Transverse colon (tissue), 4 donors: Measurements from ENCODE around the gene APBB1IP. TPM values are rescaled to one million over a fixed set of nuclear protein-coding genes. Genes with fewer than 3 reads are reported as not detected.

Experiments
- DNase-seq: peaks from one replicate; pipeline ENCODE4 v3.0.0-alpha.2; 2019
- H3K27ac ChIP-seq, 4 donors: fragments of 200-600 bp; sonication (generic); 2 replicates each; pipeline ENCODE4 v1.5.1; 2016 to 2018; ENCODE audit warnings: inconsistent platforms in 4 of 4
- H3K27me3 ChIP-seq: fragments of 200-600 bp; sonication (generic); 2 replicates; pipeline ENCODE4 v1.5.1; 2017; ENCODE audit warnings: inconsistent platforms
- H3K36me3 ChIP-seq, 4 donors: fragments of 200-600 bp; sonication (generic); 2 replicates each; pipeline ENCODE4 v1.5.1; 2017 to 2019; ENCODE audit warnings: inconsistent platforms in 4 of 4
- H3K4me1 ChIP-seq, 4 donors: fragments of 200-600 bp; sonication (generic); 2 replicates each; pipeline ENCODE4 v1.5.1; 2017 to 2020; ENCODE audit warnings: inconsistent platforms in 4 of 4
- H3K4me3 ChIP-seq, 4 donors: fragments of 200-600 bp; sonication (generic); 1 replicate in 1 of 4; 2 replicates in 3 of 4; pipeline versions ENCODE4 v1.5.1 to v1.6.1; 2017 to 2019; ENCODE audit warnings: inconsistent platforms in 4 of 4
- H3K9me3 ChIP-seq, 2 donors: fragments of 200-600 bp; sonication (generic); 2 replicates each; pipeline ENCODE4 v1.5.1; 2017 to 2019; ENCODE audit warnings: inconsistent platforms in 2 of 2
- CTCF ChIP-seq, 5 experiments: fragments of 200-600 bp in 3 of 5; fragments of 450-650 bp in 2 of 5; sonication (generic) in 3 of 5; IDR thresholded peaks; 1 replicate in 2 of 5; 2 replicates in 3 of 5; pipeline ENCODE4 v1.5.1; 2016 to 2017; ENCODE audit warnings: antibody characterized with exemption in 5 of 5, inconsistent platforms in 3 of 5, mild to moderate bottlenecking in 2 of 5, moderate library complexity in 1 of 5
- EP300 ChIP-seq: sonication (generic); formaldehyde crosslinking; IDR thresholded peaks from one replicate; pipeline ENCODE4 v1.6.1; 2017; ENCODE audit warnings: antibody characterized with exemption, low read depth
- POLR2A ChIP-seq: fragments of 450-650 bp; IDR thresholded peaks from one replicate; pipeline ENCODE4 v1.6.1; 2016; ENCODE audit warnings: antibody characterized with exemption, mild to moderate bottlenecking, moderate library complexity
- POLR2AphosphoS5 ChIP-seq, 3 donors: sonication (generic); formaldehyde crosslinking; IDR thresholded peaks; one replicate each; pipeline ENCODE4 v1.6.1; 2016; ENCODE audit warnings: antibody characterized with exemption in 3 of 3
- WGBS, 2 donors: methylation state at CpG; one replicate each; pipeline ENCODE4 v1.1.5; 2018; ENCODE audit warnings: low coverage in 1 of 2; 5-methylcytosine and 5-hydroxymethylcytosine counted together
- in situ Hi-C, 4 donors: fragments of 200-750 bp; cut with MboI; loops; one replicate each; pipeline versions ENCODE4 v1.15.0 to v1.15.1; 2017; ENCODE audit warnings: low sequenced_read_pairs in 3 of 4, low pct_ligation_motif_present in 1 of 4, low pct_unique_long_range_greater_than_20kb in 1 of 4
- intact Hi-C: fragments of 100-400 bp; cut with DNase I; formaldehyde crosslinking; loops from one replicate; pipeline ENCODE4 v1.15.1; 2023; ENCODE audit warnings: low total_unique reads
- total RNA-seq, 4 donors: library from RNA; depleted of rRNA; stranded (reverse); fragments of >200 nt; gene quantifications; one replicate each; pipeline ENCODE4 v1.1.0, GENCODE V29; 2016

Gene APBB1IP
- total RNA-seq, 4 donors from 2014 or later: 2.5 to 7.6 (median 6.4) TPM; not detected in 1

GRCh38 chr10:26481914-26482550 is 43.9 kb downstream of the APBB1IP start:
- DNase-seq: peak; percentile 18
- intact Hi-C loops (no loop called here), in situ Hi-C loops (no loop called here)
- H3K36me3 ChIP-seq: no peaks in the 10 kb centered on the region
- no peaks in the 10 kb centered on the region for H3K27me3 ChIP-seq
- peak overlapping the region in 3 of 4 donors; percentile 3 to 61 (median 54) for H3K27ac ChIP-seq
- 63 to 68% methylated on average over 8 of the region's 8 CpGs for WGBS, 2 donors
- no peak overlapping the region for H3K4me3 ChIP-seq
- peaks cover 0 to 26% (median 2%) of the 10 kb centered on the region in 4 donors for H3K4me1 ChIP-seq
- no peaks in the 10 kb centered on the region for H3K9me3 ChIP-seq
- TF ChIP-seq POLR2A (no peak), CTCF (IDR thresholded peaks at IDR 0.05) (no peak), POLR2AphosphoS5 (IDR thresholded peaks at IDR 0.05) (no peak), EP300 (no peak)

- 68% methylated on average over 2 of the region's 2 CpGs; no CpG with 5 or more reads in 1 of the 2 donors for WGBS, 2 donors
- intact Hi-C loops (no loop called here), in situ Hi-C loops (no loop called here)
- Histone ChIP-seq H3K27ac (peak overlapping the region in 1 of 4 donors; percentile 19), H3K36me3 (no peaks in the 10 kb centered on the region), H3K4me1 (peaks cover 0 to 35% (median 2%) of the 10 kb centered on the region in 4 donors), H3K4me3 (no peak overlapping the region), H3K27me3 (no peaks in the 10 kb centered on the region), H3K9me3 (no peaks in the 10 kb centered on the region)
- TF ChIP-seq EP300 (no peak), POLR2AphosphoS5 (IDR thresholded peaks at IDR 0.05) (no peak), POLR2A (no peak), CTCF (IDR thresholded peaks at IDR 0.05) (no peak)
- DNase-seq: no peak
Measured at GRCh38 chr10:26483554-26483953, 45.4 kb downstream of the APBB1IP start.

GRCh38 chr10:26485150-26485941 is 47.2 kb downstream of the APBB1IP start:
- no peak for DNase-seq
- Histone ChIP-seq H3K4me1 (peaks cover 0 to 30% (median 0%) of the 10 kb centered on the region in 4 donors), H3K27ac (peak overlapping the region; percentile 36 to 62 (median 47)), H3K9me3 (no peaks in the 10 kb centered on the region), H3K27me3 (no peaks in the 10 kb centered on the region), H3K36me3 (no peaks in the 10 kb centered on the region), H3K4me3 (no peak overlapping the region)
- 30 to 66% methylated on average over 2 to 5 of the region's 5 CpGs for WGBS, 2 donors
- intact Hi-C loops (no loop called here), in situ Hi-C loops (no loop called here)
- no peak for TF ChIP-seq EP300
- TF ChIP-seq CTCF (IDR thresholded peaks at IDR 0.05): no peak
- TF ChIP-seq POLR2AphosphoS5 (IDR thresholded peaks at IDR 0.05): no peak
- no peak for TF ChIP-seq POLR2A

GRCh38 chr10:26486304-26486703 is 48.2 kb downstream of the APBB1IP start:
- 41 to 63% methylated on average over 5 to 7 of the region's 7 CpGs for WGBS, 2 donors
- H3K27ac ChIP-seq: peak overlapping the region; percentile 36 to 62 (median 47)
- no peak for TF ChIP-seq EP300
- no peak for TF ChIP-seq CTCF (IDR thresholded peaks at IDR 0.05)
- TF ChIP-seq POLR2A: no peak
- TF ChIP-seq POLR2AphosphoS5 (IDR thresholded peaks at IDR 0.05): no peak
- in situ Hi-C loops (no loop called here), intact Hi-C loops (no loop called here)
- no peak overlapping the region for H3K4me3 ChIP-seq
- no peaks in the 10 kb centered on the region for H3K36me3 ChIP-seq
- H3K9me3 ChIP-seq: no peaks in the 10 kb centered on the region
- no peaks in the 10 kb centered on the region for H3K27me3 ChIP-seq
- DNase-seq: no peak
- H3K4me1 ChIP-seq: peaks cover 0 to 30% (median 0%) of the 10 kb centered on the region in 4 donors
